GM18498 (cell line): Measurements from ENCODE around the gene ZNF771.
"Not testable (repeated sequence)": the region's sequence is repeated elsewhere in the genome, so short reads cannot be mapped to it uniquely, and the experiment has no call there.

Experiments used
- ATAC-seq: cut with Tn5 transposase; IDR thresholded peaks from one replicate; pipeline ENCODE4 v1.9.1; 2021; ENCODE audit warnings: mild to moderate bottlenecking, moderate library complexity; ENCODE audit not compliant: unreplicated experiment

Gene ZNF771

GRCh38 chr16:30375864-30376263, 31.5 kb upstream of the ZNF771 start:
- no peak for ATAC-seq

DNA sequence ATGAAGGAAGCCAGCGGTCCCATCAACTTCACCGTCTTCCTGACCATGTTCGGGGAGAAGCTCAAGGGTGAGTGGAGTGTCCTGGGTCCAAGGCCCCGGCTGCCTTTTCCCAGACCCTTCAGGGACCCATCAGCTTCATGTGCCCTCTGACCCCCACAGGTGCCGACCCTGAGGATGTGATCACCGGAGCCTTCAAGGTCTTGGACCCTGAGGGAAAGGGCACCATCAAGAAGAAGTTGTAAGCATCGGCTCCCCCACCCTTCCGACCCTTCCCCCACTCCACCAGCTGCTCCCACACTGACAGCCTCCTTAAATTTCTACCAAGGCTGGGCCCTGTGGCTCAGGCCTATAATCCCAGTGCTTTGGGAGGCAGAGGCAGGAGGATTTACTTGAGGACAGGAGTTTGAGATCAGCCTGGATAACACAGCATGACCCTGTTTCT, 30.9 kb upstream of the ZNF771 start:
- ATAC-seq, result no peak

- no peak for ATAC-seq
Measured at GRCh38 chr16:30377050-30377811, 30.2 kb upstream of the ZNF771 start.

DNA sequence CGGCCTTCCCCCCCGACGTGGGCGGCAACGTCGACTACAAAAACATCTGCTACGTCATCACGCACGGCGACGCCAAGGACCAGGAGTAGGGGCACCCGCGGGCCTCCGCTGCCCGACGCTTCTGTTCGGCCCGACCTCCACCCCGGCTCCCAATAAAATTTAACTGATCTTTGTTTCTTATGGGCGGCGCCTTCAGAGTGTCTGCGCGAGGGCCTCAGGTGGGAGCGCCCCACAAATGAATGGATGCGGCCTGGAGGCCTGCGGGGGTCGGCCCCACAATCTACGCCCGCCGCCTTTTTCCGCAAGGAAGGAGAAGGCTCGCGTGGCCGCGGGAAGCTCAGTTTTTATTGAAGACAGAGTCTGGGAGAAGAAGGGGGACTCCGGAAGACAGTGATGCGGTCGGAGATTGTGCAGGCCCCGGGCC, 29.6 kb upstream of the ZNF771 start:
- peak; percentile 47 for ATAC-seq

- peak; percentile 92 for ATAC-seq
Measured at GRCh38 chr16:30378236-30379157, 28.9 kb upstream of the ZNF771 start.

DNA sequence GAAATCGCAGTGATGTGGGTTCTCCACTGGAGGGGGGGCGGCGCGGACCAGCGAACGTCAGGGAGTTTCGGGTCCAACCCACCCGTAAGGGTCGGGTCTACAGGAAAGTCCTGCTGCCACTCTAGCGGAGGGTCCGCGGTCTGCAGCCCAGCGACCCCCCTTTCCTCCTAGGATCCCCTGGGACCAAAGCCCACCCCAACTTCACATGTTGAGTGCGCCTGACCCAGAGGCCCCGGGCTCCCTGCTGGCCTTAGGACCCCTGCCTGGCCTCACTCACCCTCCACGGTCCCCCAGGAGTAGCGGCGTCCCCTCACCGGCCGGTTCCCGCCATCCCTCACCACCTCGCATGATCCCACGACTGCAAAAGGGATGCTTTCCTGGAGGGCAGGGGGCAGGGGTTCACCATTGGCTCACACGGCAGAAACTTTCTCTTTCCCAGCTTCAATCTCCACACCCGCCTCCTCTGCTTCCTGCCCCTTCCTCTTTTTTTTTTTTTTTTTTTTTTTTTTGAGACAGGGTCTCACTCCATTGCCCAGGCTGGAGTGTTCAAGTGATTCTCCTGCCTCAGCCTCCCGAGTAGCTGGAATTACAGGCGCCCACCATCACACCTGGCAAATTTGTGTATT, 28.1 kb upstream of the ZNF771 start:
- no peak for ATAC-seq

DNA sequence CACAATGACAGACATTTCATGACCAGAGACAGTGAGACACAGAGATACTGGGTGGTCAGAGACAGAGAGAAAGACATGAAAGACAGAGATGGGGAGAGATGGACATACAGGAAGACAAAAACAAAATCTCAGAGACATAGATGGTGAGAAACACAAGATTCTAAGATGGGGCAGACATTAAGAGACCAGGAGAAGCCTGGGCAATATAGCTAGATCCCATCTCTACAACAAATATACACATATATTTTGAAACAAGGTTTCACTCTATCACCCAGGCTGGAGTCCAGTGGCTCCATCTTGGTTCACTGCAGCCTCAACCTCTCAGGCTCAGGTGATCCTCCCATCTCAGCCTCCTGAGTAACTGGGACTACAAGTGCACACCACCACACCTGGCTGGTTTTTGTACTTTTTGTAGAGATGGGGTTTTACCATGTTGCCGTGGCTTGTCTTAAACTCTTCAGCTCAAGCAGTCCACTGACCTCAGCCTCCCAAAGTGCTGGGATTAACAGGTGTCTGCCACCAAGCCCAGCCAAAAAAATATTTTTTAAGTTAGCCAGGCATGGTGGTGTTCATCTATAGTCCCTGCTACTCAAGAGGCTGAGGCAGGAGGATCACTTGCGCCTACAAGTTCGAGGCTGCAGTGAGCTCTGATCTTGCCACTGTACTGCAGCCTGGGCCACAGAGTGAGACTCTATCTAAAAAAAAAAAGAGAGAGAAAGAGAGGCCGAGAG, 27.2 kb upstream of the ZNF771 start:
- ATAC-seq, result no peak

DNA sequence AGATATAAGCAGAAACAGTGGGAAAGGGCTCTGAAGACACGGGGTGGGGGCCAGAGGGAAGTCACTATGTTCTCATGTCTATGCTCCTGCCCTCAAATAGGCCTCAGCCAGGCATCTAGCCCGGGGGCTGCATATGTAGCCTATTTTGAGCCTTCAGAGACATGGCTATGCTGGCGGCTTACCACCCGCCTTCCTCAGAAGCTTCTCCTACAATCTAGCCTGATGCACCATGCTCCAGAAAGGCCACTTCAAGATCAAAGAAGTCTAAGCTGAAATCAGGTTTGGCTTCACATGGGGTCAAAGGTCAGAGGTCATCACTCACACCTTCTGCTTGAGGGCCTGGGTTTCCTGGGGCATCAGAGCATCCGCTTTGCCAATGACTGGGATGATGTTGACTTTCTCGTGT, 26.6 kb upstream of the ZNF771 start:
- no peak for ATAC-seq

DNA sequence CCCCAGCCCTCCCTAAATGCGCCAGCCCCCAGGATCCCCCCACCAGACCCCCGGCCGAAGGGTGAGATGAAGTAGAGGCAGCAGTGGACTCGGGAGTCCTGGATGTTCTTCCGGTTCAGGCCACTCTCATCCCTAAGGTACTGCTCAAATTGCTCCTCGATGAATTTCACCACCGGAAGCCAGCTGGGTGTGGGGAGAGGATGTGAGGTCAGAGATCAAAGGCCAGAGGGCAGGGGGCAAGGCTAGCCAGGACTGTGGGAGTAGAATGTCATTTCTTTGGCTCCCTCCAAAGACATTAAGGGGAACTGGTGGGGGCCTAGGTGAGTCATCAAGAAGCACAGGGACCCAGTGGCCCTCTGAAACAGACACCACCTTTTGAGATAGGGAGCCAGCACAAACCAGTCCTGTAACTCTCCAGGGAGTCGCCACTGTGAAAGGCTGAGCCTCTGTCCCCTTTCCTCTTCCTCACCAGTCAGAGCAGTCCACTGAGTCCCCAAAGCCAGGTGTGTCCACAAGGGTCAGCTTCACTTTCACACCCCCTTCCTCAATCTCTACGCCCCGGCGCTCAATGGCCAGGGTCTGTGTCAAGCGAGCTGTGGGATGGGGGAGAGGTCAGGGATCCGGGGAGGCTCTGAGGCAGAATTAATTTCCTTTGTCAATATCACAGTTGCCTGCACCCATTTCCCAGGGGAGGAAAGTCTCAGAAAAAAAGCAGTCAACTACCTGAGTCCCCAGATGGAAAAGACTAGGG, 25.9 kb upstream of the ZNF771 start:
- no peak for ATAC-seq

DNA sequence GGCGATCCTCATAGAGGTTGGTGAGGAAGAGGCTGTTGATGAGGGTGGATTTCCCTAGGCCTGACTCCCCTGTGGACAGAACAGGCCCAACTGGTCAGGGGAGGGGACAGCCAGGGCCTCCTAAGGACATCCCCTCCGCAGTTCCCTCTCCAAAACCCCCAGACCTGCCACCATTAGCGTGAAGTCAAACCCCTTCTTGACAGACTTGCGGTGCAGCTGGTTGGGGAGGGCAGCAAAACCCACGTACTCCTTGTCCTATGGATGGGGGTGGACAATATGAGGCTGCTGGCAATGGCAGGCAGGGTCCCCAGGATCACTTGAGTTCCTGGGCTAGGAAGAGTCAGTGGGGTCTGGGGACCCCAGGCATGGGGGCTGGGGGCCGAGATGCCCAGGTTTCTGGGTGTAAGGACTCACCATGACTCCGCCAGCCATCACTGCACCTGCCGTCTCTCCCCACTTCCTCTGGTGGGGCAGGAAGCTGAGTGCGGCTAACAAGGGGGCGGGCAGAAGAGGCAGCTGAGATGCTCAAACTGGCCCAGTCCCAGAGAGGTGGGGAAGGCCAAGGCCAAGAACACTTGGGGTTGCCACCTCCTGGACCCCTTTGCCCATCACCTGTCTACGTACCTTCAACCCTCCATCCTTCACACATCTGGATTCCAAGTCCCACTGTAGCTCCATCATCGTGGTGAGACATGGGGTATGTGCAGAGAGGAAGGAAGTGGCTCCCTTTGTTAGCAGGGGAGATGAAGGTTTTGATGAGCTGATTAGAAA, 25.1 kb upstream of the ZNF771 start, which contains the start of gene SEPTIN1:
SEPTIN1 (minus strand) TSS at position 451 of the 771 bp plus-strand sequence; CDS start at position 432, 19 bp downstream.
- peak; percentile 33 for ATAC-seq

GRCh38 chr16:30383521-30383920, 23.9 kb upstream of the ZNF771 start:
- no peak for ATAC-seq

GRCh38 chr16:30394592-30395154, 12.7 kb upstream of the ZNF771 start:
- no peak for ATAC-seq

- ATAC-seq, result peak; percentile 81
Measured at GRCh38 chr16:30395155-30395991, 12.0 kb upstream of the ZNF771 start, which contains the start of gene ZNF48. Gene ZNF48 (plus strand): TSS chr16:30395420. CDS start chr16:30395795, 375 bp downstream.

DNA sequence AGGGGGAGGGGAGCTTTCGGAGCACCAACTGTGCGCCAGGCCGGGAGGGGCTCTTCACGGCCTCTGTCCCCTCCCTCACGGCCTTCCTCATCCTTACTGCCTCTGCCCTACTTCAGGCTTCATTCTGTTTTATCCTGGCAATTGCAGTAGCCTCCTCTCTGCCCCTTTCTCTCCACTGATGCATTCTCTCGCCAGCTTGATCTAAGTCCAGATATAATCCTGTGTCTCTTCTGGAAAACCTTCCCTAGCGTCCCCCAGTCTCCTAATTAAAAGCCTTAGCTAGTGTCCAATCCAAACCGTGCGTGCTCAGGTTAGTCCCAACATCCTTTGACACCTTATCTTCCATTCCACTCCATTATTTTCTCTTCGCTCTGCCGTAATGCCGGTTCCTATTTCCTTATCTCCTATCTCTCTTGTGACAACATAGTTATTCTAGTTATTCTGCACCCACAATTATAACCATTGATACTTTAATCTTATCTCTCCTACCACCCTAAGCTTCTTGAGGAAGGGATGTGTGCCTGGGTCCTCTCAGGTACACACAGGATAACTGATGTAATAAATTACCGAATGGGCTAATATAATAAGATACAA, 11.3 kb upstream of the ZNF771 start:
- no peak for ATAC-seq

DNA sequence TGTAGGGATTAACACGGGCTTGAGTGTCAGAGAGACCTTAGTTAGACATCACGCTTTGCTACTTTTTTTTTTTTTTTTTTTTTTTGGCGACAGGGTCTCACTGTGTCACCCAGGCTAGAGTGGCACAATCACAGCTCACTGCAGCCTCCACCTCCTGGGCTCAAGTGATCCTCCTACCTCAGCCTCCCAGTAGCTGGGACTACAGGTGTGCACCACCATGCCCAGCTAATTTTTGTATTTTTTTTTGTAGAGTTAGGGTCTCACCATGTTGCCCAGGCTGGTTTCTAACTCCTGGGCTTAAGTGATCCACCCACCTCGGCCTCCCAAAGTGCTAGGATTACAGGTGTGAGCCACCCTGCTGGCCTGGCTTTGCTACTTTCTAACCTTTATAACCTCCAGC, 10.8 kb upstream of the ZNF771 start:
- ATAC-seq, result not testable (repeated sequence)

DNA sequence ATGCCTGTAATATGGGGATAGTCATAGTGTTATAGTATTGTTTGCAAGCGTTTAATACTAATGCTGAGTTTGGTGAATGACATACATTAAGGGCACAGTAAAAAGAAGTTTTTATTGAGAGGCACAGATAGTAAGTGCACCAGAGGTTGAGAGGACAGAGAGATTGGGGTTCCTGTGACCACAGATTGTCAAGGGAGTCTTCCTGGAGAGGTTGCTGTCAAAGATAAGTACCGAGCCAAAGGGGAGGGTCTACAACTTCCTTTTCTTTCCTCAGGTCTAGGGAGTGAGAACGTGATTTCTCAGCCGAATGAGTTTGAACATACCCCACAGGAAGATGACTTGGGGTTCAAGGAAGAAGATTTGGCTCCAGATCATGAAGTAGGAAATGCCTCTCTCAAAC, 10.3 kb upstream of the ZNF771 start:
- ATAC-seq, result no peak
